Left cardiac atrium (tissue), 4 donors: ENCODE data around the gene RMND5B. TPM values are rescaled to one million over a fixed set of nuclear protein-coding genes. Genes with fewer than 3 reads are reported as not detected.
A peak's percentile ranks its signal among the peaks of the same experiment; 100 is the strongest.

Experiments used
- ATAC-seq, 2 donors: fragments of 200-7000 bp; cut with Tn5 transposase; one replicate each; pipeline ENCODE4 v1.9.1; 2020; ENCODE audit warnings: mild to moderate bottlenecking in 2 of 2, moderate library complexity in 2 of 2
- DNase-seq: peaks from one replicate; pipeline ENCODE4 v3.0.0-alpha.2; 2020
- intact Hi-C, 2 donors: fragments of 100-400 bp; cut with DNase I; formaldehyde crosslinking; loops; one replicate each; pipeline versions ENCODE4 v1.14.1 to v1.15.1; 2022 to 2023
- total RNA-seq, 2 donors: library from RNA; stranded (reverse); fragmentation: NEBNext Ultra II Directional; extraction: Animal tissue kit (Norgen Biotek cat#: 25700); gene quantifications; one replicate each; pipeline ENCODE4 v1.2.1, GENCODE V29; 2021
- donor health status: DM: no; HTN: yes; CAD: no.
- donor health status: DM: no; HTN: yes; CAD: no; lungs with severe emphysema.
- donor health status: DM: yes; HTN: yes; CAD: no.
- donor health status: Dilated cardiomyopathy.

Gene RMND5B
- total RNA-seq, 2 donors from 2014 or later = 35.4 TPM

- intact Hi-C loops = no loop called here
- peak; percentile 99 to 100 for ATAC-seq
These were observed 22.9 kb downstream of the RMND5B start, which contains the start of gene NHP2 for GRCh38 chr5:178153530-178154340. Gene NHP2 (minus strand): TSS chr5:178153885. CDS start chr5:178153817, 68 bp downstream.

GRCh38 chr5:178155065-178155464 is 24.3 kb downstream of the RMND5B start:
- intact Hi-C loops = no loop called here
- DNase-seq (no peak), ATAC-seq (no peak)

More at GRCh38 chr5:178153530-178154340, 22.9 kb downstream of the RMND5B start, which contains the start of gene NHP2:
- peak; percentile 98 for DNase-seq

GRCh38 chr5:178160176-178160575 is 29.4 kb downstream of the RMND5B start:
- no peak for ATAC-seq
- intact Hi-C loops = loop anchor here in 1 of 2 donors (5.0 kb wide), 1 partner anchor 83 kb away; no protein-coding TSS in a partner anchor
- no peak for DNase-seq

GRCh38 chr5:178162481-178162880 is 31.7 kb downstream of the RMND5B start:
- intact Hi-C loops = loop anchor here in 1 of 2 donors (5.0 kb wide), 1 partner anchor 85 kb away; no protein-coding TSS in a partner anchor

GRCh38 chr5:178163772-178164735 is 33.2 kb downstream of the RMND5B start:
- DNase-seq (peak; percentile 81), ATAC-seq (peak; percentile 94 to 97)
- intact Hi-C loops = loop anchor here (1.0 to 5.0 kb wide), 2 partner anchors 87 to 88 kb away; no protein-coding TSS in a partner anchor

More at GRCh38 chr5:178162481-178162880, 31.7 kb downstream of the RMND5B start:
- ATAC-seq = no peak
- DNase-seq = no peak

GRCh38 chr5:178165581-178165980 is 34.8 kb downstream of the RMND5B start:
- DNase-seq (no peak), ATAC-seq (no peak)
- intact Hi-C loops = no loop called here

- no peak for ATAC-seq
- DNase-seq = no peak
- intact Hi-C loops = no loop called here
These were observed 39.6 kb downstream of the RMND5B start for GRCh38 chr5:178170455-178170854.

GRCh38 chr5:178174456-178174855 is 43.6 kb downstream of the RMND5B start:
- intact Hi-C loops = no loop called here
- ATAC-seq (no peak), DNase-seq (no peak)

GRCh38 chr5:178176791-178177190 is 46.0 kb downstream of the RMND5B start:
- no peak for DNase-seq
- intact Hi-C loops = no loop called here
- no peak for ATAC-seq

GRCh38 chr5:178177569-178177968 is 46.8 kb downstream of the RMND5B start:
- DNase-seq (no peak), ATAC-seq (no peak)
- intact Hi-C loops = no loop called here

- ATAC-seq (no peak), DNase-seq (no peak)
- intact Hi-C loops = no loop called here
These were observed 49.5 kb downstream of the RMND5B start for GRCh38 chr5:178180141-178180863.

GRCh38 chr5:178182158-178182876 is 51.5 kb downstream of the RMND5B start:
- no peak for ATAC-seq
- intact Hi-C loops = no loop called here
- no peak for DNase-seq

GRCh38 chr5:178186427-178186826 is 55.6 kb downstream of the RMND5B start:
- no peak for DNase-seq
- intact Hi-C loops = no loop called here
- no peak for ATAC-seq

GRCh38 chr5:178187014-178187413 is 56.2 kb downstream of the RMND5B start, which contains the start of gene GMCL2:
Gene GMCL2 (minus strand): TSS chr5:178187371. CDS start chr5:178187299, 72 bp downstream.
- ATAC-seq = no peak
- DNase-seq = no peak
- intact Hi-C loops = no loop called here

GRCh38 chr5:178189433-178189832 is 58.6 kb downstream of the RMND5B start:
- ATAC-seq (no peak), DNase-seq (no peak)
- intact Hi-C loops = no loop called here

GRCh38 chr5:178191661-178192060 is 60.8 kb downstream of the RMND5B start:
- intact Hi-C loops = no loop called here
- ATAC-seq (no peak), DNase-seq (no peak)

GRCh38 chr5:178192244-178192643 is 61.4 kb downstream of the RMND5B start:
- no peak for ATAC-seq
- intact Hi-C loops = no loop called here
- no peak for DNase-seq

- intact Hi-C loops = no loop called here
- no peak for DNase-seq
These were observed 62.0 kb downstream of the RMND5B start for GRCh38 chr5:178192787-178193186.

More at GRCh38 chr5:178192787-178193186, 62.0 kb downstream of the RMND5B start:
- ATAC-seq = no peak
